ENCODE results near the gene SPATS1.

- TF ChIP-seq CTCF (IDR thresholded peaks at IDR 0.05) (no peak), POLR2A (IDR thresholded peaks at IDR 0.05) (no peak)
These were observed 49.6 kb upstream of the SPATS1 start for GRCh38 chr6:44292661-44293365.

All from esophagus squamous epithelium (tissue), 4 donors.